A673 (cell line): Measurements from ENCODE around the gene APOL1.
"Not testable (repeated sequence)": the region's sequence is repeated elsewhere in the genome, so short reads cannot be mapped to it uniquely, and the experiment has no call there.

Experiments
- EZH2 ChIP-seq: fragments of 200-600 bp; sonication (generic); IDR thresholded peaks from 2 replicates; pipeline ENCODE4 v1.6.1; 2017; ENCODE audit warnings: borderline replicate concordance, low read depth, mild to moderate bottlenecking, mixed read lengths, antibody characterized with exemption, low read length; ENCODE audit not compliant: poor library complexity, severe bottlenecking
- TF ChIP-seq, protein P1 (sequence below): fragments of 300-800, 200-600 bp; sonication (generic); conservative IDR thresholded peaks from 2 replicates; pipeline ENCODE4 v1.5.1; 2017; ENCODE audit warnings: low read depth, mild to moderate bottlenecking, antibody characterized with exemption, low read length, moderate library complexity, mixed read lengths

DNA sequence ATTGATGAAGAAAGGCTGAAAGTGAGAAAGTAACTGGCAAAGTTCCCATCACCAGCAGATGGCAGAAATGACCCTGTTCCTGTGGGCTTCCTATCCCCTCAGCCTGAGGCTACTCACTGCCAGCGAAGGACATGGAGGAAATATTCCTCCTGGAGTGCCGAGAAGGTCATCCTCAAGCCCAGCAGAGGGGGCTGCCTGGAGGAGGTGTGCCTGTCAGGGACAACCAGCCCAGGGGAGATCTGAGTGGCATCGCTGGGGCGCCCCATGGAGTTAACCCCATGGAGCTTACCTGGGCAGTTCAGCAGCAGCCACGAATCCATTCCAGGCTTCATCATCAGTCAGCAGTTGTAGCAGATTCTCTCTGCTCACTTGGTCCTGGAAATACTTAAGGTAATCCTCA lies 21.9 kb upstream of the APOL1 start:
- TF ChIP-seq, protein P1, sequence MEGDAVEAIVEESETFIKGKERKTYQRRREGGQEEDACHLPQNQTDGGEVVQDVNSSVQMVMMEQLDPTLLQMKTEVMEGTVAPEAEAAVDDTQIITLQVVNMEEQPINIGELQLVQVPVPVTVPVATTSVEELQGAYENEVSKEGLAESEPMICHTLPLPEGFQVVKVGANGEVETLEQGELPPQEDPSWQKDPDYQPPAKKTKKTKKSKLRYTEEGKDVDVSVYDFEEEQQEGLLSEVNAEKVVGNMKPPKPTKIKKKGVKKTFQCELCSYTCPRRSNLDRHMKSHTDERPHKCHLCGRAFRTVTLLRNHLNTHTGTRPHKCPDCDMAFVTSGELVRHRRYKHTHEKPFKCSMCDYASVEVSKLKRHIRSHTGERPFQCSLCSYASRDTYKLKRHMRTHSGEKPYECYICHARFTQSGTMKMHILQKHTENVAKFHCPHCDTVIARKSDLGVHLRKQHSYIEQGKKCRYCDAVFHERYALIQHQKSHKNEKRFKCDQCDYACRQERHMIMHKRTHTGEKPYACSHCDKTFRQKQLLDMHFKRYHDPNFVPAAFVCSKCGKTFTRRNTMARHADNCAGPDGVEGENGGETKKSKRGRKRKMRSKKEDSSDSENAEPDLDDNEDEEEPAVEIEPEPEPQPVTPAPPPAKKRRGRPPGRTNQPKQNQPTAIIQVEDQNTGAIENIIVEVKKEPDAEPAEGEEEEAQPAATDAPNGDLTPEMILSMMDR = not testable (repeated sequence)
- not testable (repeated sequence) for TF ChIP-seq EZH2
